K562 (cell line): ENCODE data around the gene BLM. TPM values are rescaled to one million over a fixed set of nuclear protein-coding genes. Genes with fewer than 3 reads are reported as not detected.

ENCODE experiments used
- ATAC-seq: fragments of 200-7000 bp; cut with Tn5 transposase; 3 replicates; pipeline ENCODE4 v1.9.1; 2020; ENCODE audit warnings: moderate library complexity
- BruUV-seq: library from RNA; stranded (reverse); fragments of 400-500 nt; replicated peaks from 2 replicates; lab custom pipeline; 2021; lab: Mats Ljungman, UMichigan
- CTCF ChIA-PET: fragments of 300-600 bp; formaldehyde crosslinking; extraction: SDS; loops from one replicate; lab custom pipeline; 2021; ENCODE audit warnings: low intra/inter-chr PET ratio; lab: Yijun Ruan, JAX
- POLR2A ChIA-PET: fragments of 300-600, 350-650 bp; sonication (Branson Sonifier 250); formaldehyde crosslinking; extraction: SDS; loops from one replicate; lab custom pipeline; 2021; ENCODE audit warnings: antibody characterized with exemption, inconsistent platforms; lab: Yijun Ruan, JAX
- DNase-seq, 4 experiments: peaks; one replicate each; pipeline versions ENCODE4 v3.0.0 to v3.0.0-alpha.2; 2011 to 2018; ENCODE audit warnings: low spot score in 3 of 4, mixed read lengths in 3 of 4; ENCODE audit errors: extremely low read depth in 1 of 4
- FAIRE-seq: peaks from 2 replicates; lab custom pipeline; 2011; peaks lifted over from hg19 to GRCh38; lab: Jason Lieb, UNC
- H2AFZ ChIP-seq: 2 replicates; pipeline ENCODE4 v1.6.0; 2011; ENCODE audit warnings: low read depth, low read length, control low read depth, inconsistent platforms
- H3K27ac ChIP-seq: fragments of 200-600 bp; 3 replicates; pipeline ENCODE4 v1.8.0; 2011; ENCODE audit warnings: low read depth, mild to moderate bottlenecking, control low read depth, inconsistent platforms, low read length, moderate library complexity, mixed read lengths; ENCODE audit errors: extremely low read depth
- H3K27me3 ChIP-seq, 2 experiments: fragments of 300-600 bp in 1 of 2; 2 replicates in 1 of 2; 3 replicates in 1 of 2; pipeline versions ENCODE4 v1.6.0 to v1.8.0; 2011; ENCODE audit warnings: inconsistent platforms in 2 of 2, low read length in 2 of 2, mild to moderate bottlenecking in 1 of 2, mixed read lengths in 1 of 2, moderate library complexity in 1 of 2; ENCODE audit not compliant: control insufficient read depth in 2 of 2, insufficient read depth in 2 of 2
- H3K36me3 ChIP-seq: fragments of 300-600 bp; 3 replicates; pipeline ENCODE4 v1.8.0; 2011; ENCODE audit warnings: mild to moderate bottlenecking, low read length, inconsistent platforms; ENCODE audit not compliant: control insufficient read depth, insufficient read depth
- H3K4me1 ChIP-seq, 2 experiments: fragments of 200-600 bp in 1 of 2; replicated peaks in 1 of 2; 2 replicates in 1 of 2; 3 replicates in 1 of 2; pipeline versions ENCODE4 v1.5.1 to v1.8.0; 2011; ENCODE audit warnings: inconsistent platforms in 2 of 2, low read length in 2 of 2, mild to moderate bottlenecking in 1 of 2, mixed read lengths in 1 of 2, moderate library complexity in 1 of 2; ENCODE audit not compliant: control insufficient read depth in 2 of 2, insufficient read depth in 2 of 2
- H3K4me2 ChIP-seq: 2 replicates; pipeline ENCODE4 v1.6.1; 2011; ENCODE audit warnings: low read length, control low read depth, inconsistent platforms, mixed read lengths; ENCODE audit not compliant: insufficient read depth
- H3K4me3 ChIP-seq: fragments of 200-600 bp; sonication (generic), shearing (Covaris generic); 2 replicates; pipeline ENCODE4 v1.5.1; 2016; ENCODE audit warnings: control low read depth, inconsistent platforms
- H3K79me2 ChIP-seq: fragments of 200-600 bp; 3 replicates; pipeline ENCODE4 v1.8.0; 2011; ENCODE audit warnings: low read length, inconsistent platforms; ENCODE audit not compliant: control insufficient read depth, insufficient read depth
- H3K9ac ChIP-seq, 2 experiments: 2 replicates each; pipeline versions ENCODE4 v1.6.0 to v1.6.1; 2011; ENCODE audit warnings: low read depth in 2 of 2, low read length in 2 of 2, control low read depth in 1 of 2, inconsistent platforms in 1 of 2, mild to moderate bottlenecking in 1 of 2, mixed read lengths in 1 of 2; ENCODE audit not compliant: insufficient read depth in 1 of 2
- H3K9me1 ChIP-seq: one replicate; pipeline ENCODE4 v1.6.0; 2011; ENCODE audit warnings: inconsistent platforms, mild to moderate bottlenecking, low read length, moderate library complexity; ENCODE audit not compliant: control insufficient read depth, insufficient read depth
- H3K9me3 ChIP-seq: replicated peaks from 2 replicates; pipeline ENCODE4 v1.5.1; 2011; ENCODE audit warnings: low read depth, low read length, inconsistent platforms; ENCODE audit not compliant: control insufficient read depth, insufficient read depth
- H4K20me1 ChIP-seq: replicated peaks from 2 replicates; pipeline ENCODE4 v1.6.1; 2011; ENCODE audit warnings: low read length, inconsistent platforms, mixed read lengths; ENCODE audit not compliant: control insufficient read depth, insufficient read depth
- BRF2 ChIP-seq: IDR thresholded peaks from 3 replicates; pipeline ENCODE4 v1.6.1; 2011; ENCODE audit warnings: borderline replicate concordance, mild to moderate bottlenecking; ENCODE audit not compliant: insufficient read length, insufficient read depth
- KDM2B ChIP-seq: fragments of 250-450 bp; sonication (Bioruptor Pico); IDR thresholded peaks from 2 replicates; pipeline ENCODE4 v1.8.0; 2021; ENCODE audit warnings: mild to moderate bottlenecking, moderate library complexity
- PCBP2 ChIP-seq: fragments of 200-400 bp; formaldehyde crosslinking; IDR thresholded peaks from 2 replicates; pipeline ENCODE4 v1.6.1; 2018; ENCODE audit warnings: low read length, low read depth, mild to moderate bottlenecking, moderate library complexity; ENCODE audit not compliant: poor library complexity, severe bottlenecking
- STAG1 ChIP-seq: sonication (generic); formaldehyde crosslinking; IDR thresholded peaks from 2 replicates; pipeline ENCODE4 v1.5.0; 2020; ENCODE audit warnings: missing genetic modification reagents, borderline replicate concordance
- STAT5B ChIP-seq: fragments of 250-450 bp; sonication (Bioruptor Pico); IDR thresholded peaks from 2 replicates; pipeline ENCODE4 v1.8.0; 2021; ENCODE audit warnings: mild to moderate bottlenecking, inconsistent platforms
- TCF7L2 ChIP-seq: fragments of 150-350 bp; IDR thresholded peaks from 2 replicates; pipeline ENCODE4 v1.6.1; 2016; ENCODE audit warnings: low read depth, mild to moderate bottlenecking, low read length, moderate library complexity
- ZKSCAN1 ChIP-seq: fragments of 150-350 bp; IDR thresholded peaks from 2 replicates; pipeline ENCODE4 v1.6.1; 2016; ENCODE audit warnings: low read depth, low read length
- WGBS: fragments of 100-300 bp; shearing (Covaris generic); methylation state at CpG from one replicate; pipeline ENCODE4 v1.1.6; 2016; ENCODE audit warnings: low coverage, mixed read lengths; ENCODE audit not compliant: insufficient coverage; ENCODE audit errors: missing lambda C conversion rate; 5-methylcytosine and 5-hydroxymethylcytosine counted together
- in situ Hi-C: fragments of 300-500 bp; cut with MboI; formaldehyde crosslinking; loops from 4 replicates; pipeline ENCODE4 v1.15.0; 2018; ENCODE audit warnings: inconsistent platforms, mixed read lengths
- intact Hi-C: fragments of 100-400 bp; cut with micrococcal nuclease; formaldehyde crosslinking; loops from 2 replicates; pipeline ENCODE4 v1.14.2; 2022
- polyA plus RNA-seq, 8 experiments: library from polyadenylated mRNA; depleted of rRNA in 4 of 8; stranded (reverse) in 5 of 8; unstranded in 3 of 8; fragments of >200 nt; fragmentation: Nextera tagmentation in 2 of 8; fragmentation: Illumina TruSeq in 1 of 8; extraction: Ambion mirVana in 2 of 8; extraction: Trizol in 1 of 8; gene quantifications; 2 replicates each; pipeline versions ENCODE4 v1.2.1 to v1.2.3, GENCODE V29; 2011 to 2014; ENCODE audit warnings: inconsistent platforms in 1 of 8, missing spikeins in 1 of 8
- total RNA-seq, 7 experiments: library from RNA; depleted of rRNA in 6 of 7; stranded (reverse); fragments of >200 nt in 6 of 7; fragmentation: Illumina TruSeq in 2 of 7; extraction: Trizol in 2 of 7; gene quantifications; 2 replicates each; pipeline versions ENCODE4 v1.2.1 to v1.2.3, GENCODE V29; 2011 to 2021; ENCODE audit warnings: low replicate concordance in 1 of 7

Gene BLM
- total and polyA plus RNA-seq, 9 of the 15 experiments (the other 6 are each of a cell fraction or from before 2014, with no cell fraction given): 21.0 to 56.0 (median 43.9) TPM

- peaks cover 6 to 35% of the 10 kb centered on the region in 2 experiments; a peak in 4 of 5 replicates for H3K4me1 ChIP-seq
- no peak overlapping the region for H3K27ac ChIP-seq
- in situ Hi-C loops (no loop called here), intact Hi-C loops (no loop called here)
- H2AFZ ChIP-seq: no peak overlapping the region
- no peak overlapping the region for H3K4me2 ChIP-seq
- no peak overlapping the region for H3K4me3 ChIP-seq
- no peak for ATAC-seq
- DNase-seq: no peak
- 77% methylated on average over 10 of the region's 20 CpGs for WGBS
- CTCF ChIA-PET: no interaction called here
- H3K9me3 ChIP-seq: no peaks in the 10 kb centered on the region; the same call in 1 of the 2 replicates
- TF ChIP-seq KDM2B (CRISPR knock-in tag) (no peak), TCF7L2 (no peak), PCBP2 (no peak), STAG1 (CRISPR knock-in tag) (no peak), STAT5B (CRISPR knock-in tag) (no peak), ZKSCAN1 (no peak), BRF2 (no peak)
- BruUV-seq: no TSS peak
- no peak overlapping the region for H3K9ac ChIP-seq
- H4K20me1 ChIP-seq: no peaks in the 10 kb centered on the region
- no peaks in the 10 kb centered on the region for H3K9me1 ChIP-seq
- H3K27me3 ChIP-seq: no peaks in the 10 kb centered on the region
- POLR2A ChIA-PET: interaction anchor here (0.6 to 1.4 kb wide), 6 partner anchors 11 to 296 kb away, joined by 3 to 4 read pairs (median 3); no protein-coding TSS in a partner anchor
- H3K36me3 ChIP-seq: no peaks in the 10 kb centered on the region
- no peaks in the 10 kb centered on the region for H3K79me2 ChIP-seq
- no peak for FAIRE-seq
These were observed 109.8 kb downstream of the BLM start for GRCh38 chr15:90826886-90827435.
